ENCODE measurements around the gene ETV1.

Gene ETV1

GRCh38 chr7:13856012-13856411, 133.5 kb downstream of the ETV1 start:
- no peaks in the 10 kb centered on the region for H3K27me3 ChIP-seq (ENCODE audit: control insufficient read depth, insufficient read depth, low read length)
- no peak for DNase-seq (ENCODE audit: low read depth, low spot score)
- H3K4me1 ChIP-seq (ENCODE audit: control insufficient read depth, insufficient read depth, low read length): no peaks in the 10 kb centered on the region; the same call in 1 of the 2 replicates
- H3K36me3 ChIP-seq (ENCODE audit: control insufficient read depth, insufficient read depth, low read length): no peaks in the 10 kb centered on the region
- no peak overlapping the region for H3K27ac ChIP-seq (ENCODE audit: low read length)
- no CpG with 5 or more reads among the region's 1 CpG for WGBS (ENCODE audit: insufficient coverage, insufficient read length)
- H3K4me3 ChIP-seq (ENCODE audit: low read length): no peak overlapping the region
- no peaks in the 10 kb centered on the region for H3K9me3 ChIP-seq (ENCODE audit: control insufficient read depth, insufficient read depth, low read length)

- Histone ChIP-seq H3K4me3 (ENCODE audit: low read length) (no peak overlapping the region), H3K36me3 (ENCODE audit: control insufficient read depth, insufficient read depth, low read length) (no peaks in the 10 kb centered on the region), H3K9me3 (ENCODE audit: control insufficient read depth, insufficient read depth, low read length) (no peaks in the 10 kb centered on the region), H3K27me3 (ENCODE audit: control insufficient read depth, insufficient read depth, low read length) (no peaks in the 10 kb centered on the region), H3K27ac (ENCODE audit: low read length) (no peak overlapping the region), H3K4me1 (ENCODE audit: control insufficient read depth, insufficient read depth, low read length) (no peaks in the 10 kb centered on the region; the same call in 1 of the 2 replicates)
- WGBS (ENCODE audit: insufficient coverage, insufficient read length): no CpG with 5 or more reads among the region's 8 CpGs
- no peak for DNase-seq (ENCODE audit: low read depth, low spot score)
Measured at GRCh38 chr7:13852281-13852968, 137.0 kb downstream of the ETV1 start.

GRCh38 chr7:13851736-13852135, 137.7 kb downstream of the ETV1 start:
- no peaks in the 10 kb centered on the region for H3K27me3 ChIP-seq (ENCODE audit: control insufficient read depth, insufficient read depth, low read length)
- no peaks in the 10 kb centered on the region for H3K36me3 ChIP-seq (ENCODE audit: control insufficient read depth, insufficient read depth, low read length)
- H3K4me1 ChIP-seq (ENCODE audit: control insufficient read depth, insufficient read depth, low read length): no peaks in the 10 kb centered on the region; the same call in 1 of the 2 replicates
- H3K4me3 ChIP-seq (ENCODE audit: low read length): no peak overlapping the region
- no peak for DNase-seq (ENCODE audit: low read depth, low spot score)
- H3K9me3 ChIP-seq (ENCODE audit: control insufficient read depth, insufficient read depth, low read length): no peaks in the 10 kb centered on the region
- H3K27ac ChIP-seq (ENCODE audit: low read length): no peak overlapping the region
- WGBS (ENCODE audit: insufficient coverage, insufficient read length): no CpG with 5 or more reads among the region's 4 CpGs

- no peaks in the 10 kb centered on the region for H3K36me3 ChIP-seq (ENCODE audit: control insufficient read depth, insufficient read depth, low read length)
- H3K9me3 ChIP-seq (ENCODE audit: control insufficient read depth, insufficient read depth, low read length): no peaks in the 10 kb centered on the region
- no peaks in the 10 kb centered on the region for H3K27me3 ChIP-seq (ENCODE audit: control insufficient read depth, insufficient read depth, low read length)
- no peak overlapping the region for H3K27ac ChIP-seq (ENCODE audit: low read length)
- no CpG with 5 or more reads among the region's 2 CpGs for WGBS (ENCODE audit: insufficient coverage, insufficient read length)
- no peak overlapping the region for H3K4me3 ChIP-seq (ENCODE audit: low read length)
- H3K4me1 ChIP-seq (ENCODE audit: control insufficient read depth, insufficient read depth, low read length): no peaks in the 10 kb centered on the region; the same call in 1 of the 2 replicates
- no peak for DNase-seq (ENCODE audit: low read depth, low spot score)
Measured at GRCh38 chr7:13850185-13850752, 139.2 kb downstream of the ETV1 start.

- Histone ChIP-seq H3K27ac (ENCODE audit: low read length) (no peak overlapping the region), H3K36me3 (ENCODE audit: control insufficient read depth, insufficient read depth, low read length) (no peaks in the 10 kb centered on the region), H3K9me3 (ENCODE audit: control insufficient read depth, insufficient read depth, low read length) (no peaks in the 10 kb centered on the region), H3K27me3 (ENCODE audit: control insufficient read depth, insufficient read depth, low read length) (no peaks in the 10 kb centered on the region), H3K4me3 (ENCODE audit: low read length) (no peak overlapping the region), H3K4me1 (ENCODE audit: control insufficient read depth, insufficient read depth, low read length) (no peaks in the 10 kb centered on the region; the same call in 1 of the 2 replicates)
- no CpG with 5 or more reads among the region's 3 CpGs for WGBS (ENCODE audit: insufficient coverage, insufficient read length)
- DNase-seq (ENCODE audit: low read depth, low spot score): no peak
Measured at GRCh38 chr7:13849163-13849892, 140.1 kb downstream of the ETV1 start.

GRCh38 chr7:13848681-13849131, 140.8 kb downstream of the ETV1 start:
- no peaks in the 10 kb centered on the region for H3K36me3 ChIP-seq (ENCODE audit: control insufficient read depth, insufficient read depth, low read length)
- no peaks in the 10 kb centered on the region for H3K9me3 ChIP-seq (ENCODE audit: control insufficient read depth, insufficient read depth, low read length)
- H3K27me3 ChIP-seq (ENCODE audit: control insufficient read depth, insufficient read depth, low read length): no peaks in the 10 kb centered on the region
- no peak for DNase-seq (ENCODE audit: low read depth, low spot score)
- no CpG with 5 or more reads among the region's 5 CpGs for WGBS (ENCODE audit: insufficient coverage, insufficient read length)
- H3K4me1 ChIP-seq (ENCODE audit: control insufficient read depth, insufficient read depth, low read length): no peaks in the 10 kb centered on the region; the same call in 1 of the 2 replicates
- H3K4me3 ChIP-seq (ENCODE audit: low read length): no peak overlapping the region
- H3K27ac ChIP-seq (ENCODE audit: low read length): no peak overlapping the region

GRCh38 chr7:13846386-13846785, 143.1 kb downstream of the ETV1 start:
- Histone ChIP-seq H3K4me3 (ENCODE audit: low read length) (no peak overlapping the region), H3K36me3 (ENCODE audit: control insufficient read depth, insufficient read depth, low read length) (no peaks in the 10 kb centered on the region), H3K4me1 (ENCODE audit: control insufficient read depth, insufficient read depth, low read length) (no peaks in the 10 kb centered on the region), H3K27me3 (ENCODE audit: control insufficient read depth, insufficient read depth, low read length) (no peaks in the 10 kb centered on the region), H3K9me3 (ENCODE audit: control insufficient read depth, insufficient read depth, low read length) (no peaks in the 10 kb centered on the region), H3K27ac (ENCODE audit: low read length) (no peak overlapping the region)
- WGBS (ENCODE audit: insufficient coverage, insufficient read length): no CpG with 5 or more reads among the region's 4 CpGs
- DNase-seq (ENCODE audit: low read depth, low spot score): no peak

GRCh38 chr7:13845601-13846000, 143.9 kb downstream of the ETV1 start:
- Histone ChIP-seq H3K4me1 (ENCODE audit: control insufficient read depth, insufficient read depth, low read length) (no peaks in the 10 kb centered on the region), H3K9me3 (ENCODE audit: control insufficient read depth, insufficient read depth, low read length) (no peaks in the 10 kb centered on the region), H3K36me3 (ENCODE audit: control insufficient read depth, insufficient read depth, low read length) (no peaks in the 10 kb centered on the region), H3K4me3 (ENCODE audit: low read length) (no peak overlapping the region), H3K27ac (ENCODE audit: low read length) (no peak overlapping the region), H3K27me3 (ENCODE audit: control insufficient read depth, insufficient read depth, low read length) (no peaks in the 10 kb centered on the region)
- no peak for DNase-seq (ENCODE audit: low read depth, low spot score)
- no CpG with 5 or more reads among the region's 3 CpGs for WGBS (ENCODE audit: insufficient coverage, insufficient read length)

- H3K27me3 ChIP-seq (ENCODE audit: control insufficient read depth, insufficient read depth, low read length): no peaks in the 10 kb centered on the region
- no peaks in the 10 kb centered on the region for H3K4me1 ChIP-seq (ENCODE audit: control insufficient read depth, insufficient read depth, low read length)
- H3K4me3 ChIP-seq (ENCODE audit: low read length): no peak overlapping the region
- no peaks in the 10 kb centered on the region for H3K36me3 ChIP-seq (ENCODE audit: control insufficient read depth, insufficient read depth, low read length)
- no peak overlapping the region for H3K27ac ChIP-seq (ENCODE audit: low read length)
- H3K9me3 ChIP-seq (ENCODE audit: control insufficient read depth, insufficient read depth, low read length): no peaks in the 10 kb centered on the region
- WGBS (ENCODE audit: insufficient coverage, insufficient read length): no CpG with 5 or more reads among the region's 2 CpGs
- DNase-seq (ENCODE audit: low read depth, low spot score): no peak
Measured at GRCh38 chr7:13844954-13845353, 144.5 kb downstream of the ETV1 start.

GRCh38 chr7:13841284-13841683, 148.2 kb downstream of the ETV1 start:
- no peaks in the 10 kb centered on the region for H3K27me3 ChIP-seq (ENCODE audit: control insufficient read depth, insufficient read depth, low read length)

More at GRCh38 chr7:13841284-13841683, 148.2 kb downstream of the ETV1 start:
- Histone ChIP-seq H3K36me3 (ENCODE audit: control insufficient read depth, insufficient read depth, low read length) (no peaks in the 10 kb centered on the region), H3K27ac (ENCODE audit: low read length) (no peak overlapping the region), H3K4me1 (ENCODE audit: control insufficient read depth, insufficient read depth, low read length) (no peaks in the 10 kb centered on the region), H3K4me3 (ENCODE audit: low read length) (no peak overlapping the region), H3K9me3 (ENCODE audit: control insufficient read depth, insufficient read depth, low read length) (no peaks in the 10 kb centered on the region)
- DNase-seq (ENCODE audit: low read depth, low spot score): no peak
- no CpG with 5 or more reads among the region's 2 CpGs for WGBS (ENCODE audit: insufficient coverage, insufficient read length)
